Astrocyte of the cerebellum (primary cell): ENCODE data around the gene AFF3.

Experiments
- DNase-seq: peaks from one replicate; pipeline ENCODE4 v3.0.0-alpha.2; 2011; ENCODE audit warnings: low read depth
- H3K4me3 ChIP-seq: 2 replicates; pipeline ENCODE4 v1.5.1; 2011; ENCODE audit warnings: mild to moderate bottlenecking, low read depth, low read length, moderate library complexity
- in situ Hi-C: cut with HindIII; loops from 2 replicates; pipeline ENCODE4 v1.10.0; 2017; ENCODE audit warnings: low sequenced_read_pairs
- TF ChIP-seq, protein P1 (sequence below): IDR thresholded peaks from 2 replicates; pipeline ENCODE4 v1.5.1; 2012; ENCODE audit warnings: low read length, low read depth, moderate library complexity, mild to moderate bottlenecking; ENCODE audit errors: missing control alignments

Gene AFF3

GRCh38 chr2:99803846-99804245 is 338.5 kb downstream of the AFF3 start:
- TF ChIP-seq, protein P1, sequence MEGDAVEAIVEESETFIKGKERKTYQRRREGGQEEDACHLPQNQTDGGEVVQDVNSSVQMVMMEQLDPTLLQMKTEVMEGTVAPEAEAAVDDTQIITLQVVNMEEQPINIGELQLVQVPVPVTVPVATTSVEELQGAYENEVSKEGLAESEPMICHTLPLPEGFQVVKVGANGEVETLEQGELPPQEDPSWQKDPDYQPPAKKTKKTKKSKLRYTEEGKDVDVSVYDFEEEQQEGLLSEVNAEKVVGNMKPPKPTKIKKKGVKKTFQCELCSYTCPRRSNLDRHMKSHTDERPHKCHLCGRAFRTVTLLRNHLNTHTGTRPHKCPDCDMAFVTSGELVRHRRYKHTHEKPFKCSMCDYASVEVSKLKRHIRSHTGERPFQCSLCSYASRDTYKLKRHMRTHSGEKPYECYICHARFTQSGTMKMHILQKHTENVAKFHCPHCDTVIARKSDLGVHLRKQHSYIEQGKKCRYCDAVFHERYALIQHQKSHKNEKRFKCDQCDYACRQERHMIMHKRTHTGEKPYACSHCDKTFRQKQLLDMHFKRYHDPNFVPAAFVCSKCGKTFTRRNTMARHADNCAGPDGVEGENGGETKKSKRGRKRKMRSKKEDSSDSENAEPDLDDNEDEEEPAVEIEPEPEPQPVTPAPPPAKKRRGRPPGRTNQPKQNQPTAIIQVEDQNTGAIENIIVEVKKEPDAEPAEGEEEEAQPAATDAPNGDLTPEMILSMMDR: no peak
- no peak for DNase-seq
- in situ Hi-C loops: no loop called here
- no peak overlapping the region for H3K4me3 ChIP-seq

- in situ Hi-C loops: no loop called here
- TF ChIP-seq, protein P1: no peak
- no peak overlapping the region for H3K4me3 ChIP-seq
- DNase-seq: no peak
Measured at GRCh38 chr2:99802734-99803133, 339.7 kb downstream of the AFF3 start.

DNA sequence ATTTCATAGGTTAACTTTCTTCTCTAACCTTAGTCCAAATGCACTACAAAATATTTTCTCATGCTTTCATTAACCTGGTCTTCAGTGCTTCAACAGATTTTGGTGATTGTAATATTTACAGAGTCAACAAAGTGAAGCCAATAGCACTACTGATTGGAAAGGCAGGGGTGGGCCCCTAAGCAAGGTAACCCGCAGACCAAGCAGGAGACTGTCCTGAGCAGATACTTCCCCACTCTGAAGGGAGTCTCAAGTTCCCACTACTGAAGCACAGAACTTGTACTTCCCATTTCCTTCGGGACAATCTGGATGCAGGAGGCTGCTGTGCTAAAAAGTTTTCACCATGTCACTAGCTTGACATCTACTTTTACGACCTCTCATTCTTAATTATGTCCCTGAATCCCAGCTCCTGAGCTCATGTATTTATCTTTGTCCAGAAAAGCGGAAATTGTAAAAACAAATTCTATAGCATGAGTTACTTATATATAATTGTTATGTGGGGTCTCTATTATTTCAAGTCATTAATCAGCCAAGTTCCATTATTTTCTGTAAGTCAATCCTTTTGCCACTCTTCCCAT is 341.0 kb downstream of the AFF3 start:
- in situ Hi-C loops: no loop called here
- no peak for DNase-seq
- H3K4me3 ChIP-seq: no peak overlapping the region
- TF ChIP-seq, protein P1: no peak

DNA sequence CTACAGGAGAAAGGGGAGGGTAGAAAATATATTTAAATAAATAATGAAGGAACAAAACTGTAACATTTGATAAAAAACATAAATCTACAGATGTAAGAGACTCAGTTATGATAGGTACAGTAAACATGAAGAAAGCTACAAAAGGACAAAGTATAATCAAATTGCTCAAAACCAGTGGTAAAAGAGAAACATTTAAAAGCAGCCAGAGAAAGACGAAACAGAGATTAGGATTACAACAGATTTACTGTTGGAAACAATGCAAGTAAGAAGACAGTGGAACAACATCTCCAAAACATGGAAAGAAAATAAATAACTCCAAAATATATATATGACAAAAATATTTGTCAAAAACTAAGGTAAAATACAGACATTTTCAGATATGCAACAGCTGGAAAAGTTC is 344.9 kb downstream of the AFF3 start:
- DNase-seq: no peak
- TF ChIP-seq, protein P1: no peak
- H3K4me3 ChIP-seq: no peak overlapping the region
- in situ Hi-C loops: no loop called here

- in situ Hi-C loops: no loop called here
- TF ChIP-seq, protein P1: no peak
- DNase-seq: no peak
- H3K4me3 ChIP-seq: no peak overlapping the region
Measured at GRCh38 chr2:99794414-99794813, 348.0 kb downstream of the AFF3 start.

GRCh38 chr2:99793022-99793421 is 349.4 kb downstream of the AFF3 start:
- TF ChIP-seq, protein P1: no peak
- DNase-seq: no peak
- in situ Hi-C loops: no loop called here
- H3K4me3 ChIP-seq: no peak overlapping the region
